HuH-7.5 (cell line): ENCODE measurements around the gene SNX5.
"Not testable (repeated sequence)": the region's sequence is repeated elsewhere in the genome, so short reads cannot be mapped to it uniquely, and the experiment has no call there.

ENCODE experiments used
- DNase-seq: peaks from one replicate; pipeline ENCODE4 v3.0.0; 2011; ENCODE audit warnings: low spot score

SNX5 gene

GRCh38 chr20:17960400-17960885 lies 8.2 kb downstream of the SNX5 start:
- DNase-seq, result not testable (repeated sequence)

- DNase-seq, result no peak
These were observed 9.4 kb downstream of the SNX5 start for GRCh38 chr20:17959257-17959627.

- DNase-seq, result no peak
These were observed 10.0 kb downstream of the SNX5 start for GRCh38 chr20:17958373-17959256.

GRCh38 chr20:17957505-17958363 lies 10.9 kb downstream of the SNX5 start:
- no peak for DNase-seq

GRCh38 chr20:17956099-17956685 lies 12.4 kb downstream of the SNX5 start:
- DNase-seq, result no peak

- no peak for DNase-seq
These were observed 13.3 kb downstream of the SNX5 start for GRCh38 chr20:17955302-17955701.

- no peak for DNase-seq
These were observed 14.7 kb downstream of the SNX5 start for GRCh38 chr20:17953935-17954334.

GRCh38 chr20:17952692-17953684 lies 15.6 kb downstream of the SNX5 start:
- DNase-seq, result no peak

GRCh38 chr20:17951323-17951722 lies 17.3 kb downstream of the SNX5 start:
- no peak for DNase-seq

GRCh38 chr20:17950670-17951069 lies 17.9 kb downstream of the SNX5 start:
- DNase-seq, result no peak

- DNase-seq, result no peak
These were observed 18.7 kb downstream of the SNX5 start for GRCh38 chr20:17949899-17950298.

GRCh38 chr20:17948442-17948841 lies 20.2 kb downstream of the SNX5 start:
- DNase-seq, result no peak

GRCh38 chr20:17947474-17947815 lies 21.1 kb downstream of the SNX5 start:
- no peak for DNase-seq

- no peak for DNase-seq
These were observed 21.8 kb downstream of the SNX5 start for GRCh38 chr20:17946572-17947473.

GRCh38 chr20:17946040-17946439 lies 22.6 kb downstream of the SNX5 start:
- no peak for DNase-seq

GRCh38 chr20:17944854-17945474 lies 23.6 kb downstream of the SNX5 start:
- DNase-seq, result no peak

GRCh38 chr20:17943343-17943742 lies 25.3 kb downstream of the SNX5 start:
- no peak for DNase-seq

GRCh38 chr20:17941826-17942196 lies 26.8 kb downstream of the SNX5 start:
- no peak for DNase-seq

- no peak for DNase-seq
These were observed 27.3 kb downstream of the SNX5 start for GRCh38 chr20:17941087-17941825.
